DOHH2 (cell line): ENCODE results near the gene PTPRK.

Experiments
- H3F3A ChIP-seq: fragments of 200-600 bp; sonication (generic), shearing (Covaris generic); 2 replicates; pipeline ENCODE4 v1.6.0; 2016; ENCODE audit warnings: antibody characterized with exemption, mild to moderate bottlenecking; ENCODE audit not compliant: control insufficient read depth, insufficient read depth
- H3K27ac ChIP-seq: fragments of 200-600 bp; sonication (generic); 2 replicates; pipeline ENCODE4 v1.5.1; 2014; ENCODE audit warnings: low read depth, mild to moderate bottlenecking, low read length, moderate library complexity
- H3K27me3 ChIP-seq: fragments of 200-600 bp; sonication (generic); 2 replicates; pipeline ENCODE4 v1.6.1; 2014; ENCODE audit warnings: mild to moderate bottlenecking, low read length, mixed read lengths; ENCODE audit not compliant: control insufficient read depth
- H3K36me3 ChIP-seq: fragments of 200-600 bp; sonication (generic); 2 replicates; pipeline ENCODE4 v1.6.1; 2014; ENCODE audit warnings: mild to moderate bottlenecking, low read length, moderate library complexity, mixed read lengths; ENCODE audit not compliant: control insufficient read depth
- H3K4me1 ChIP-seq: fragments of 200-600 bp; sonication (generic); 2 replicates; pipeline ENCODE4 v1.6.1; 2014; ENCODE audit warnings: mild to moderate bottlenecking, low read length, mixed read lengths; ENCODE audit not compliant: control insufficient read depth
- H3K4me2 ChIP-seq: fragments of 200-600 bp; sonication (generic); 2 replicates; pipeline ENCODE4 v1.6.0; 2014; ENCODE audit warnings: mild to moderate bottlenecking, low read length, moderate library complexity
- H3K4me3 ChIP-seq: fragments of 200-600 bp; sonication (generic); 2 replicates; pipeline ENCODE4 v1.5.1; 2014; ENCODE audit warnings: mild to moderate bottlenecking, low read length, mixed read lengths
- H3K79me2 ChIP-seq: fragments of 200-600 bp; sonication (generic); 2 replicates; pipeline ENCODE4 v1.6.1; 2014; ENCODE audit warnings: mild to moderate bottlenecking, low read length, mixed read lengths; ENCODE audit not compliant: control insufficient read depth
- H3K9me2 ChIP-seq: fragments of 200-600 bp; sonication (generic); replicated peaks from 2 replicates; pipeline ENCODE4 v1.6.1; 2014; ENCODE audit warnings: mild to moderate bottlenecking, low read length, mixed read lengths; ENCODE audit not compliant: control insufficient read depth
- H3K9me3 ChIP-seq: fragments of 200-600 bp; sonication (generic); 2 replicates; pipeline ENCODE4 v1.6.1; 2014; ENCODE audit warnings: antibody characterized with exemption, low read length, mixed read lengths; ENCODE audit not compliant: control insufficient read depth, insufficient read depth
- H4K20me1 ChIP-seq: fragments of 200-600 bp; sonication (generic); 2 replicates; pipeline ENCODE4 v1.6.0; 2014; ENCODE audit warnings: low read depth, mild to moderate bottlenecking, antibody characterized with exemption, low read length, moderate library complexity; ENCODE audit not compliant: control insufficient read depth, insufficient read depth
- EZH2phosphoT487 ChIP-seq: fragments of 200-600 bp; sonication (generic); IDR thresholded peaks from 2 replicates; pipeline ENCODE4 v1.6.1; 2017; ENCODE audit warnings: borderline replicate concordance, mild to moderate bottlenecking, antibody characterized with exemption, low read length, moderate library complexity, mixed read lengths
- TF ChIP-seq, protein P1 (sequence below): fragments of 200-600 bp; sonication (generic); IDR thresholded peaks from one replicate; pipeline ENCODE4 v1.5.1; 2014; ENCODE audit warnings: antibody characterized with exemption, mild to moderate bottlenecking, low read depth, low read length; ENCODE audit not compliant: poor library complexity, severe bottlenecking

Gene PTPRK

DNA sequence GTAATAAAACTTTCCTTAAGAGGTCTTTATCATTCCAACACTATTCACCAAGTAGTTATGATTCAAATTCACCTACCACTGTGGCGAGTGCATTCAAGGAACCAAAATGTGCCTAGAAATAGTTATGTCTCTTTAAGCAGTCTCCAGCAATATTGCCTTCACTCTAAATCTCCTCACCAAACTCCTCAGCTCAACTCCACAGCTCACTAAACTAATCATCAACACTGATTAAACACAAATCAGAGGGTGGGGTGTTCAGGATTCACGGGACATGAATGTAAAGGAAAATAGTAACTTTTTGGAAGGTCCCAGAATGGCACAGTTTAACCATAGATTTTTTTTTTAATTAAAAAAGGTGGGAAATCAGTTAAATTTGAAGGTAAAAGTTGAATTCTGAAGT is 549.0 kb downstream of the PTPRK start:
- H3K27ac ChIP-seq: no peak overlapping the region
- no peaks in the 10 kb centered on the region for H4K20me1 ChIP-seq
- H3K4me1 ChIP-seq: no peaks in the 10 kb centered on the region
- no peaks in the 10 kb centered on the region for H3K27me3 ChIP-seq
- no peaks in the 10 kb centered on the region for H3K9me3 ChIP-seq
- no peak for TF ChIP-seq EZH2phosphoT487
- TF ChIP-seq, protein P1, sequence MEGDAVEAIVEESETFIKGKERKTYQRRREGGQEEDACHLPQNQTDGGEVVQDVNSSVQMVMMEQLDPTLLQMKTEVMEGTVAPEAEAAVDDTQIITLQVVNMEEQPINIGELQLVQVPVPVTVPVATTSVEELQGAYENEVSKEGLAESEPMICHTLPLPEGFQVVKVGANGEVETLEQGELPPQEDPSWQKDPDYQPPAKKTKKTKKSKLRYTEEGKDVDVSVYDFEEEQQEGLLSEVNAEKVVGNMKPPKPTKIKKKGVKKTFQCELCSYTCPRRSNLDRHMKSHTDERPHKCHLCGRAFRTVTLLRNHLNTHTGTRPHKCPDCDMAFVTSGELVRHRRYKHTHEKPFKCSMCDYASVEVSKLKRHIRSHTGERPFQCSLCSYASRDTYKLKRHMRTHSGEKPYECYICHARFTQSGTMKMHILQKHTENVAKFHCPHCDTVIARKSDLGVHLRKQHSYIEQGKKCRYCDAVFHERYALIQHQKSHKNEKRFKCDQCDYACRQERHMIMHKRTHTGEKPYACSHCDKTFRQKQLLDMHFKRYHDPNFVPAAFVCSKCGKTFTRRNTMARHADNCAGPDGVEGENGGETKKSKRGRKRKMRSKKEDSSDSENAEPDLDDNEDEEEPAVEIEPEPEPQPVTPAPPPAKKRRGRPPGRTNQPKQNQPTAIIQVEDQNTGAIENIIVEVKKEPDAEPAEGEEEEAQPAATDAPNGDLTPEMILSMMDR: no peak
- no peaks in the 10 kb centered on the region for H3K36me3 ChIP-seq
- H3K9me2 ChIP-seq: no peaks in the 10 kb centered on the region
- no peak overlapping the region for H3K4me2 ChIP-seq
- H3F3A ChIP-seq: no peaks in the 10 kb centered on the region
- H3K4me3 ChIP-seq: no peak overlapping the region
- no peaks in the 10 kb centered on the region for H3K79me2 ChIP-seq

DNA sequence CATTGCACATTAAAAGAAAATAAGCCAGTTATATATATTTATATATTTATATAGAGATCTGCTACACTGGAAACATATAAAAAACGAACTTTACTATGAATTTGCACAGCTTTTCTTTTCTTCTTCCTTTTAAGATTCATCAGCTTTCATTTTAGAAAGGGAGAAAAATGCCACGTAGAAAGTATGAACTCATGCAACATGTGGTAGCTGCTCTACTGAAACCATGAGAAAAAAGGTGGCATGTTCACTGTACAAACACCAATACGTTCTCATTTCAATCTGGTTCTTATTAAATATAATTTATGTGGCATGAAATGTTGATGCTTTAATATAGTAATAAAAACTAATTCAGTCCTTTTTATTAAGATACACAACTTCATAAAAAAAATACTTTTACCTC is 550.7 kb downstream of the PTPRK start:
- Histone ChIP-seq H3K36me3 (no peaks in the 10 kb centered on the region), H4K20me1 (no peaks in the 10 kb centered on the region), H3K79me2 (no peaks in the 10 kb centered on the region), H3K9me2 (no peaks in the 10 kb centered on the region), H3F3A (no peaks in the 10 kb centered on the region), H3K9me3 (no peaks in the 10 kb centered on the region), H3K4me2 (no peak overlapping the region), H3K27ac (no peak overlapping the region), H3K27me3 (no peaks in the 10 kb centered on the region), H3K4me3 (no peak overlapping the region), H3K4me1 (no peaks in the 10 kb centered on the region)
- TF ChIP-seq EZH2phosphoT487: no peak
- TF ChIP-seq, protein P1: no peak

DNA sequence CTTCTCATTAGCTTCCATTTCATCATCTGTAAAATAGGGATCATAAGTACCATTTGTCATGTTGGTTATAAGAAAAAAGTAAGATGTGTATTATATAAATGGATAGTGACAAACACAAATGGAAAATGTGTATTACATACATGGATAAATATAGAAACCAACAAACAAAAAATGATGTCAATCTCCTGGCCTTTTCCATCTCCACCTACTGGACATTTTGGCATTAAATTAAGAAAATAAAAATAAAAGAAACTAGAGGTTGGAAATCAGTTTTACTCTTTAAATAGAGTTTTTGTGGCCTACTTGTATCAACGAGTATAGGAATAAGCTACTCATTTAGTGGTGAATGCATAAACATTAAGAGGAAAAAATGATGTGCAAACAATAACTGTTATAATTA is 552.0 kb downstream of the PTPRK start:
- H3K4me3 ChIP-seq: no peak overlapping the region
- H3K9me2 ChIP-seq: no peaks in the 10 kb centered on the region
- H3K9me3 ChIP-seq: no peaks in the 10 kb centered on the region
- H3K36me3 ChIP-seq: no peaks in the 10 kb centered on the region
- no peaks in the 10 kb centered on the region for H3K27me3 ChIP-seq
- no peaks in the 10 kb centered on the region for H3K4me1 ChIP-seq
- no peak overlapping the region for H3K4me2 ChIP-seq
- no peaks in the 10 kb centered on the region for H3F3A ChIP-seq
- TF ChIP-seq, protein P1: no peak
- TF ChIP-seq EZH2phosphoT487: no peak
- H4K20me1 ChIP-seq: no peaks in the 10 kb centered on the region
- no peak overlapping the region for H3K27ac ChIP-seq
- H3K79me2 ChIP-seq: no peaks in the 10 kb centered on the region

DNA sequence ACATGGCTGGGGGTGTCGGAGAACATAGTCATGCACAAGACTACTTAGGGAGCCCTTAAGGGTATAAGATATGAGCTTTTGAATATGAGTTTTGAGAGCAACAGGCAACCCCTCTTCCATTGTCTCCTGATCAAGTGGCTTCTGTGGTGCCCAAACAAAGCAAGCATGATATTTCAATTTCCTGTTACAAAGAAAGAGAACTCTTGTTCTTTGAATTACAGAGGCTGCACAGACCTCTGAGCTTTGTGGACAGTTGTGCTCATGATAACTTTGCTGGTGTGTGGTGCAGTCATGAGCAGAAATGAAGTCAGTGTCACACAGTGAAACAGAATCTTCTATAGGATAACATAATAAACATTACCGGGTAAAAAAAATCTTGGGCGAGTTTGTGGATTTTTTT is 552.7 kb downstream of the PTPRK start:
- H3K4me3 ChIP-seq: no peak overlapping the region
- TF ChIP-seq, protein P1: no peak
- TF ChIP-seq EZH2phosphoT487: no peak
- H3K4me1 ChIP-seq: no peaks in the 10 kb centered on the region
- no peaks in the 10 kb centered on the region for H3K9me3 ChIP-seq
- H3K27ac ChIP-seq: no peak overlapping the region
- no peaks in the 10 kb centered on the region for H3F3A ChIP-seq
- no peaks in the 10 kb centered on the region for H3K27me3 ChIP-seq
- no peak overlapping the region for H3K4me2 ChIP-seq
- no peaks in the 10 kb centered on the region for H4K20me1 ChIP-seq
- no peaks in the 10 kb centered on the region for H3K36me3 ChIP-seq
- no peaks in the 10 kb centered on the region for H3K79me2 ChIP-seq
- H3K9me2 ChIP-seq: no peaks in the 10 kb centered on the region
